Activated CD8-positive, alpha-beta memory T cell treated with anti-CD3 and anti-CD28 coated beads, Interleukin-2, amount 50 U/mL, for 1 hour (primary cell): ENCODE data around the gene SLC23A2.
"Not testable (repeated sequence)": the region's sequence is repeated elsewhere in the genome, so short reads cannot be mapped to it uniquely, and the experiment has no call there.

Experiments used
- DNase-seq: peaks from one replicate; pipeline ENCODE4 v3.0.0-alpha.2; 2020; ENCODE audit errors: extremely low read depth

SLC23A2 gene

DNA sequence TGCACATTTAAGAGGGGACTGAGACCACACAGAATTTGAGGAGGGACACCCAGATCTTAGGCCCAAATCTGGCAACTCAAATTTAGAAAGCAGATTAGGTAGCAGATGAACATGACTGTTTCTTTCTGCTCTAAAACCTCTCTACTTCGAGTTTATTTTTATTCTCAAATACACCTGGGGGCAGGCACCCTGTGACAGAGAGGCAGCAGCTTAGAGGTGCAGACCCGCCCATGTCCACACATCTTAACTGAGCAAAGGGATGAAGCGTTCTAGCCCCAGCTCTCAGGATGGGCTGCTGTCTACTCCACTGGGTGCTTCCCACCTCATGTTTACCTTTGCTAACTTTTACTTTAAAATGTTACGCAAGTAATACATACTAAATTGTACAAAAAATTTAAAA, 125.0 kb downstream of the SLC23A2 start:
- DNase-seq: no peak

DNA sequence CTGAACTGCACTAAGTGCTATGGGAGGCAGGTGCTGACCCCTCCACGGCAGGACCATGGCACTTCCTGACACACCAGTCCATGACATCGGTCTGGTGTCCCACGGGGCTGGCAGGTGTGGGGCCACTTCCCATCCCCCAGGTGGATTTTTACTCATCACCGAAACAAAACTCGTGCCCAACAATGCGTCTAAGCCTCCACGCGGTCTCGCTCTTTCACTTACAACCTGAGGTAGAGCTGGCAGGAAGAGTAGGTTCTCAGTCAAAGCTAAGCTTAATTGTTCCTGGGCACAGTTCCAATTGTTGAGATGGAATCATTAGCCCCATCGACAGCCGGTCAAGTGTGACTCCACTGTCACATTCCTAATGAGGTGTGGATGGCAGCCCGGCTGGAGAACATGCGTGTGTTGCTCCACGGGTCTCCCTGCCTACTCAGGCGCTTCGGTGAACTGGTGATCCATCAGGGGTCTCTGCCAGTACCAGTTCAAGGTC, 125.7 kb downstream of the SLC23A2 start:
- no peak for DNase-seq

DNA sequence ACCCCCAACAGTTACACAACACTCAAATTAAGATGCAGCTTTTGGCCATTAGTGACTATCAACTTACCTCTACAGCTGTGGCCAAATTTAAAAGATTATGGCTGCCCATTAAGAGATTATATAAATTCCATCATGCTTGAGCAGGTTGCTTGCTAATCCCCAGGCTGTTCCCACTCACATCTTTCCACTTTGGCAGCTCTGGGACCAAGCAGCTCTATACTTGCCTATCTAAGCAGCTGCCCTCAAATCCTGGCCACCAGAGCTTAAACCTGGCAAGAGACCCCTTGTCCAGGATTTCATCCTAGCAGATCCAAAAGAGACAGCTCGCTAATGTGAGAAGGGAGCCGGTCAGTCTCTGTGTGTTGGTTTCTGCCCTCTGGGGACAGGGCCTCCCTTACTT, 127.9 kb downstream of the SLC23A2 start:
- no peak for DNase-seq

DNA sequence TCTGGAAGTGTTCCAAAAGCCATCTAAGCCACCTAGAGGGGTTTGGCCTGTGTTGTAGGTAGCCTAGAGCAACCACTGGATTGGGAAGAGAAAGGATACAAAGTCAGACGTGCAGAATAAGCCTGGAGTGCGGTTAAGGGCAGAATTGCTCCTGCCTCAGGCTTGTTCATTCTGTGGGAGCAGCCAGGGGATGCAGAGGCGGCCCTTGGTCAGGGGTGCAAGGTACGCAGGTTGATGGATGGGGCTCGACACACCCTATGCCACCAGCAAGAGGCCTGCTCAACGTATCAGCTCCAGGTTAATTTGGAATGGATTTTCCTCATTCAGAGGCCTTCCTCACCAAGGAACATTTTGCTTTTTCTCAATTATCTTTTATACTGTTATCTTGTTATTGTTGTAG, 129.8 kb downstream of the SLC23A2 start:
- no peak for DNase-seq

DNA sequence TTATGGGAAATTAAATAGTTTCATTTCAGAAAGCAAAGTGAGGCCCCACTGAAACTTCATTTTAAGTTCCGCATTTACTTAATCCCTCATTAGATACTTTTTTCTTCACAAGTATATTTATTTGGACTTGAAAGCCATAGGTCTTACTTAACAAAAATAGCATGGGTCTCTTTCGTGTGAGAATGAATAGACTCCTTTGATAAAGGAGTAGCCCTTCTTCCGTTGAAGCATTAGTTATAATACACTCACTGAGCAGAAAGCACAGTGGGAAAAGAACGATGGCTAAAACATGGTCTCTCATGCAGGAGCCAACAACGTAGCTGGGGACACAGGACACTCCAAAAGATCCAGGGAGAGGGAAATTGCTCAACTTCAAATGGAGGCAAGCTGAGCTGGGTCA, 130.4 kb downstream of the SLC23A2 start:
- no peak for DNase-seq

DNA sequence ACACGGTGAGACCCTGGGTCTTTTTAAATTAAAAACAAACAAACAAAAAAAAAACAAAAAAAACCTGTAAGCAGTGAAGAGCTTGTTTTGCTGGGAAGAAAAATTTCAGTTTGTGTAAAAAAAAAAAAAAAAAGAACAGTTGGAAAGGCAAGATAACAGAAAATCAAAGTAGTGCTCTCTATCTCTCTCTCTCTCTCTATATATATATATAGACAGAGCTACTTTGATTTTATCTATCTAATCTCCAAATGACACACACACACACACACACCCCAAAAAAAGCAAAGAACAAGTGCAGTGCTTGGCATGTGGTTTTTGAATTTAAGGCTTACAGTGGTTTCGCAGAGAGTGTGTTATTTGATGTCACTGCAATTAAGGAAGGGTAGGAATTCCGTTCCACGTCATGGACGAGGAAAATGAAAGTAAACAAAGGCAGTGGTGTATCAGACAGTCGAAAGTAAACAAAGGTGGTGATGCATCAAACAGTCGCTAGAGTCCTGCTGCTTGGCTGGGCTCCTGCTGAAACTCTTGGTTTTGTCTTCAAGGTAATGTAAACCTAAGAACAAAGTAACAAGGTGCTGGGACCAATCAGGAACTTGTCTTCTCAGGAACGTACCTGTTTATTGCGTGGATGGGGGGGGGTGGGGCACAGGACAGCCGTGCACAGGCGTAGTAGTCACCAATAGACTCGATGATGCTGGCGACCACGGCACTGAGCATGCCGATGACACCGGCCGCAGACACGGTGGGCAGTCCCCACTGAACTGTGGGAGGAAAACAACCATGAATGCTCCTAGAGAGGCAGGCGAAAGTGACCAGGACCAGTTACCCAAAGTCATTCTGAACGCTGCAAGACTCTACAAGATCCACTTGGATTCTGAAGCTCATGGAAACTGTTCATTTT, 131.8 kb downstream of the SLC23A2 start:
- DNase-seq: no peak

DNA sequence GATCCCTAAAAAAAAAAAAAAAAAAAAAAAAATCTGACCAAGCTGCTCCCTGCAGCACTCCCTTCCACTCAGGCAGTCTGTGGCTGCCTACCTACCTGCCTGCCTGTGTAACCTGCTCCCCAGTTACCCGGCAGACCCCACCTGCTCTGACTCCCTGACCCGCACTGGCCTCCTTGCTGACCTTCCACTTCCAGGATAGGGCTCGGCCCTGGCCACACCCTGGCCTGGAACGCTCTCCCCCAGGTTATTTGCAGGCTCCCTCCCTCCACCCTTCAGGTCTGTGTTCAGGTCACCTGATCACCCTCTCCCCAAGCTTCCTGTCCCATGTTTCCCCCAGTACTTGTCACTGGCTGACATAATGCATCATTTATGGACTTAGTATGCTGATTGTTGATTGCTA, 134.3 kb downstream of the SLC23A2 start:
- no peak for DNase-seq

DNA sequence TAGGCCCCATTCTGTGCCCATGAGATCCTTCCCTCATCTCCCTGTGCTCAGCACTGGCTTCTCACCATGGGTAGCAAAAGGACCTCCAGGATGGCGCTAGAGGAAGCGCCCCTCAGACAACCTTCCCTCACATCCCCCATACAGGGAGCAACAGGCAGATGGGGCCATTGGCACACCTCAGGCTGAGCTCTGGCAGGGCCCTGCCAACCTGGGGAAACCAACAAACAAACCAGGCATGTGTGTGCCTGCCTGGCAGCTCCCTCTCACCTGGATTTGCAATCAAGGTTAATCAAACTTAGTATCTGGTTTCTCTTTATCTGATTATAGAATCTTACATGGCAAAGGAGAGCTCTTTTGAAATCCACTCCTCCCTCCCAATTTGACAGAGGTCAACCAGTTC, 134.9 kb downstream of the SLC23A2 start:
- DNase-seq: no peak

DNA sequence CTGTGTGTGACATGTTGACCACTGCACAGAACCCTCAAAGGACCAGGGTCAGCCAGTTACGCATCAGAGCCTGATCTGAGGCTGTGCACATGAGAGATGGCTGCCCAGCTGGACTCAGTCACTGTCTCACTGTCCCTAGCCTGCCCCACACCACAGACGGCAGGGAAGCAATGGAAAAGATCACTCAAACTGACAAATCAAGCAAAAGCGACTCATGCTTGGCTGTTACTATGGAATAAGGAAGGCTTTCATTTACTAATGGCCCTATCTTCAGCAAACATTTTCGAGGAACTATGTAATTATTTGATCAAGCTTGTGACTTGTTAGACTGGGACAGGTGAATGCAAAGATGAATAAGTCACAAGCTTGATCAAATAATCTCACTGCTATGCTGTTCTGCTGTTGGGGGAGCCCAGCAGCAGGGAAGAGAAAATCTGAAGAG, 137.0 kb downstream of the SLC23A2 start:
- DNase-seq: no peak

DNA sequence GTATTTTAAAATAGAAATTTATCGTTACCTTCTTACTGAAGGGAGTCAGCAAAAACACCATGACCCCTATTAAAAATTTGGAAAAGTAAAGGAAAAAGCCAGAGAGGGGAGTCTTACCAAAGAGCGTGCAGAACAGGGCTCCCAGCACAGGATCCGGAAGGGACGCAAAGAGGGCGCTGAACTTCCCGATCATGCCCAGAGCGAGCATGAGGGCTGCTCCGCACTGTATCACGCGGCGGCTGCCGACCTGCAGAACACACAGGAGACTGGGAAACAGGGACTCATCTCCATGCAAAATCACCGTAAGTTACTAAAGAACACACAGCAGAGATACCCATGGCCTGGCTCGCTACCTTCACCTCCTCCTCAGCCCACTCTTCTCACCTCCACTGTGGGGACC, 138.6 kb downstream of the SLC23A2 start:
- no peak for DNase-seq

DNA sequence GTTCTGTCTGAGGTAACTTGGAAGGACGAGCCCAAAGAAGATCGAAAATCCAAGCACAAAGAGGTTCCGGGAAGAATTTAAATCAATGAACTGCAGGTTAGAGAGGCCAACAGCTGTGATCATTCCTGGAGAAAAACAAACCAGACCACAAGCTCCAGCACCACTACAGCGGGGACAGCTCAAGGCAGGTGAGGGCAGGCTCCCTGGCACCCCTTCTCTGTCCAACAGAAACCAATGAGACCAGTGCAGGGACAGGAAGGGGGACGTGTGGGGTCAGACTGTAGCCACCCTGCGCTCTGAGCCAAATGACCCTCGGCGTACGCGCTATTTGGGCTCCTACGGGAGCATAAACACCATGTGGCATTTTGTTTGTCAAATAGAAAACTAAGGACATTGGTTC, 139.3 kb downstream of the SLC23A2 start:
- DNase-seq: no peak

DNA sequence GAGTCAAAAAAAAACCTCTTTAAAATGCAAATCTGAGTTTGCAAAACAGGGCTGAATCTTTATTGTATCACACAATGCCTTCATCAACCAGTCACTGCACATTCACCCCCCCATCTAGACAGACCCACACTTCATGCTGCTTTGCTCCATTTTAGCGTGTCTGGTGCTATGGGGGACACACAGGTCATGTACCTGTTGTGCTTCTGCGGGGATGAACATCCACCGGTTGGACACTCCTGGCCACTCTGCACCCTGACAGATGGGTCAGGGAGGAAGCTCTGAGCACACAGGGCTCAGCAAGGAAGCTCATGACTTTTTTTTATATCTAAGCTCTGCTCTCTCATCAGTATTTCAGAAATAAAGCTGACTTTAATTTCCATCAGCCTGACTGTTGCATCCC, 143.3 kb downstream of the SLC23A2 start:
- DNase-seq: no peak

DNA sequence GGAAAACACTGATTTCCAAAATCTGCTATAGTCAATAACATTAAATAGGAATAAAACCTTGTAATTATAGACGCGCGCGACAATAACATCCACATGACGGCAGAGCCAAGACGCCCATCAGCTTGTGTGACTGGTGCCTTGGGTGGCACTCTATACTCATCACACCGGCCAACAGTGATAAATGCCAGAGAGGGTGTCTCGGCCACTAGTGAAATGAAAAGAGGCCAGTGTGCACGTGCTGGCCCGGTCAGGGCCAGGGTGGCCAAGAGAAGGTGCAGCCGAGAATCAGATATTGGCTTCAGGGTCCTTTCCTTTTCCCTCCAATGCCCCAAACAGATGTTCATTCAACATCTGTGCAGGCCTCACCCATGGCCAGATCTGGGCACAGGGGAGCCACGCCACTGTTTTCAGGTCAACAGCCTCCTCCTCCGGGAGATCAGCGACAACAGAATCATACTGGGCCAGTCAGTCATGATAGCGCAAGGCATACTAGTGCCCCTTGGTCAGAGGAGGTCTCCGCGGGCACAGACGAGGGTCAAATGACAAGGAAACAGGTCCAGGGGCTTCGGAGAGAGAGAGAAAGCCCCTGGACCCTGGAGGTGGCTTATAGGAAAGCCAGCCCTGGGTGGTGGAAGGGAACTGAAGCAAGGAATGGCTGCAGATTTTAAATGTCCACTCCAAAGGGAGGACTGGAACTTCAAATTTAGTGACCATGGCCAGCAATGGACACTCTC, 145.1 kb downstream of the SLC23A2 start:
- DNase-seq: no peak

DNA sequence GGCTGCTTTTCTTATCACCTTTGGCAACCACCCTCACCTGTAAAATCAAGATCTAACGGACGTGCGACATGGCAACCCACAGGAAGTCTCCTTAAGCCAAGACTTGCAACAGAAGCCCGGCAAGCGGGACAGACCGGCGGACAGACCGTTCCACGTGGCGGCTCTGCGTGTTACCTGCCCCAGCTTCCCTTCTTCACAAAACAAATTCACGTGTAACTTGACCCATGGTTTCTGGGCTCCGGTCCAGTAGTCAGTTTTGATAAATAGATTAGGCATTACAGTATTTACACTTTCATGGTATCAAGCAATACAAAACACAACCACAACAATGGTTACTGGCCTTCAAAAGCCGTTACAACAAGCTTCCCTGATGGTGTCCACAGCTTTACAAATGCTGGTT, 145.8 kb downstream of the SLC23A2 start:
- DNase-seq: no peak

DNA sequence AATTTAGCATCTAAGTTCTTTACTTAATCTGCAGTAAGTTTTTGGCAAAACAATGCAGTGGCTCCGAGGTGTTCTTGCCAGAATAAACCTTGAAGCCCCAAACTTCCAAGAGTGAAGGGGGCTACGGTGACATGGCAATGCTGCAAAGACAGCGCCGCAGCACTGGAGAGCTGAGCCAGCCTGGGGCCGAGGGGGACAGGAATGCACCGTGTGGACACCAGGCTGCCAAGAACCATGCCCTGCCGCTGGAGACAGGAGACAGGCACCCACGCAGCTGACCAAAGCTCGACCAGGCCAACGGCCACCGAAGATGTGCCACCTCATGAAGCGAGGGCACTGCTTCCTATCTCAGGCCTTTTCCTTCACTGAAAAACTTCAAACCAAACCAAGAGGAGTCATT, 146.2 kb downstream of the SLC23A2 start:
- no peak for DNase-seq

DNA sequence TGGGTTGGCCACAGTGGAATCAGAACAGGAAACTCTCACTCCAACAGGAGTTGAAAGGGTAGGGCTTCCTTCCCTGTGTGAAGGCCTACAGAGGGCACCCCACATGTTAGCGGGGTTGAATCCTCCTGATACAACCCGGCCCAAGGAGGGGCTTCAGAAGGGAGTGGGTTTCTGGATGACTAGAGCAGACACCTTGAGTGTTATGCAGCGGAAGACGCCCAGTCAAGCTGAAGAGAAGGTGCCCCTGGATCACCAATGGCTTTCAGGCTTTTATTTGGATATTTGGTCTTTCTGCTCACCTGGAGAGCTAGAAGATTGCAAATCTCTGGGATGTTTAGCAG, 146.8 kb downstream of the SLC23A2 start:
- no peak for DNase-seq

DNA sequence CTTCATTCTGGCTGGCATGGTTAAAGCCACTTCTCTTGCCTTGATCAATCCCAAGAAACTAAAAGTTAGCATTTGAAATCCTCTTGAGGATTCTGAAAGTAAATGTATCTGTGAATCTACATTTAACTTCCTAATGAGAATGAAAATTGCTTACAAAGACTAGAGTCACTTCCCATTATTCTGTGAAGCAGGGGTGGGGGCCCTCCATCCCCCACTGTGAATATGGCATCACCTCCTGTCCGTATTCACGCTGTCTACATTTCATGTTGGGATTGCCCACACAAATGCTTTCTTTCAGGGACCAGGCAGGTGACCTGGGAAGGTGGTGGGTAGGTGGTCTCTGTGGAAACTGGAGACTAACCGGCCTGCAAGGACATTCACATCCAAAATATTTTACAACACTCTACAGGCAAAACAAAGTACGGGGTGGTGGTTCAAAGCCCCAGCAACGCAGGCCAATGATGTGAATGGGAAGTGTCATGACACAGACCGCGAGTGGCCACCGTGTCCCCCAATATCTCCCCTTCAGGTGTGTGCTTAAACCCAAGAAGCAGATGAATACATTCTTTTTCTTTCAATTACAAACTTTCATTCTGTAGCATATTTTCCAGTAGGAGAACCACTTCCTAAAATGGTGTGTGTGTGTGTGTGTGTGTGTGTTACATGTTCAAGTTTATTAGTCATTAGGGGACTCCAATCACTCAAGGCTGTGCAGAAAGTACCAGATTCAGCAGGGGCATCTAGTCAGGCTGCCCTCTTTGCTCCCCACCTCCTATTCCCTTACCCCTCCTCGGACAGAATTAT, 147.4 kb downstream of the SLC23A2 start:
- DNase-seq: no peak

DNA sequence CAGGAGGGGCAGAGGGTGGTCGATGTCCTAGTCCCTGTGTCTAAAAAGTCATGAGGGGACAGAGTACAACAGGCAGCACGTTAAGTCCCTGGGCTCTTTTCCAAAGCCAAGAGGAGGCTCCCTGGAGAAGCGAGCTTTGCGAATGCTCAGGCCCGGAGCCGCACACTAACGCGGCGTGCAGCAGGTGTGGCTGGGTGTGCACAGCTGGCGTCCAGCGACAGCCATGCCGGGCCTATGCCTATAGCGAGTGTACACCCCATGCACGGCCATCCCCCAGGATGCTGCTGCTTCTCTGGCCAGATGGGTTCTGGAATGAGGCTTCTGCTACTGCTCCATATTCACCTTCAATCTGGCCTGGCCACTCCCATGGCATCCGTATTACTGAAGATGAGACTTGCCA, 148.3 kb downstream of the SLC23A2 start:
- DNase-seq: no peak

DNA sequence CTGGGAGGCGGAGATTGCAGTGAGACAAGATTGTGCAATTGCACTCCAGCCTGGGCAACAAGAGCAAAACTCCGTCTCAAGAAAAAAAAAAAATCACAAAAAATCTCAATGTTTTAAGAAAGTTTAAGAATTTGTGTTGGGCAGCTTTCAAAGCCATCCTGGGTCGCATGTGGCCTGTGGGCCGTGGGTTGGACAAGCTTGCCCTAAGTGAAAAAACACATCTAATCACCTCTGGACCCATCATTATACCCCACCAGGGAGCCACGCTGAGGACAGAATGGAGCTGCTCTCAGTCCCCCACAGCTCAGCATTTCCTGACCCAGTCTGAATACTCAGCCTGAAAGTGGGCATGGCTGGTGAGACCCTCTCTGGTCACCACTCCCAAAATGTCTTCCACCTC, 150.3 kb downstream of the SLC23A2 start:
- DNase-seq: no peak

DNA sequence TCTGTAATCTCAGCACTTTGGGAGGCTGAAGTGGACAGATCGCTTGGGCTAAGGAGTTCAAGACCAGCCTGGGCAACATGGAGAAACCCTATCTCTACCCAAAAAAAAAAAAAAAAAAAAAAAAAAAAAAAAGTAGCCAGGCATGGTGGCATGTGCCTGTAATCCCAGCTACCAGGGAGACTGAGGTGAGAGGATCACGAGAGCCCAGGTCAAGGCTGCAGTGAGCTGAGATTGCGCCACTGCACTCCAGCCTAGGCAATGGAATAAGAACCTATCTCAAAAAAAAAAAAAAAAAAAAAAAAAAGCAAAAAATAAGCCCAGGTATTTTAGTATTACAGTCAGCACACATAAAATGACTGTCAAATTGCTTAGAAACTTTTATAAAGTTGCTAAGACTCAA, 152.5 kb downstream of the SLC23A2 start:
- DNase-seq: not testable (repeated sequence)

DNA sequence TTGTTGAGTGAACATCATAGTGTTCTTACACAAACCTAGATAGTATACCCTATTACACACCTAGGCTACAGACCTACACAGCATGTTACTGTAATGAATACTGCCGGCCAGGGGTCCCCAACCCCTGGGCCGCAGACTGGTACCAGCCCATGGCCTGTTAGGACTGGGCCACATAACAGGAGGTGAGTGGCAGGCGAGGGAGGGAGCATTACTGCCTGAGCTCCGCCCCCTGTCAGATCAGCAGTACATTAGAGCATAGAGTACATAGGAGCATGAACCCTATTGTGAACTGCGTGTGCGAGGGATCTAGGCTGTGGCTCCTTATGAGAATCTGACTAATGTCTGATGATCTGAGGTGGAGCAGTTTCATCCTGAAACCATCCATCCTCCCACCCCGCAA, 153.3 kb downstream of the SLC23A2 start:
- DNase-seq: no peak

DNA sequence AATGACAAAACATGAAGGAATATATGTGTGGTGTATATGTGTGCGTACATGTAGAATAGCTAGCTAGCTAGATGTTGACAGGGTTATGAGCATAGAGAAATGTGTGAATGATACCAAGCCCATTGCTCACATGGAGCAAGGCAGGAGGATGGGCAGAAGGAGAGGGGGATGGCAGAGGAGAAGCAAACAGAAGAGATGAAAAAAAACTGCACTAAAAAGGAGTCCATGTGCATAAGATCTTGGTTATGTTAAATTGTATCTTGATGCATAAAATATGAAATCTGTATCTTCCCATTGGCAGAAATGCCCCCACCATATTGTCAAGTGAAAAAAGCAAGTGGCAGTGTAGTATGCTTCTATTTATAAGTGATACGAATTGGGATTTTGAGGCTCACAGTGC, 154.5 kb downstream of the SLC23A2 start:
- no peak for DNase-seq
